PFSK-1 (cell line): ENCODE data around the gene KHDC4.

Experiments
- POLR2AphosphoS5 ChIP-seq: IDR thresholded peaks from 2 replicates; pipeline ENCODE4 v1.6.1; 2012; ENCODE audit warnings: low read depth, mild to moderate bottlenecking, control low read depth, low read length, moderate library complexity
- REST ChIP-seq, 2 experiments: IDR thresholded peaks; 2 replicates each; pipeline versions ENCODE4 v1.6.1 to v1.8.0; 2011 to 2012; ENCODE audit warnings: low read depth in 2 of 2, low read length in 2 of 2, control low read depth in 1 of 2, inconsistent platforms in 1 of 2, mild to moderate bottlenecking in 1 of 2, moderate library complexity in 1 of 2; ENCODE audit not compliant: insufficient read depth in 1 of 2
- SIN3A ChIP-seq: IDR thresholded peaks from 2 replicates; pipeline ENCODE4 v1.6.1; 2012; ENCODE audit warnings: mild to moderate bottlenecking, low read length, moderate library complexity, borderline replicate concordance; ENCODE audit not compliant: insufficient read depth

GRCh38 chr1:155929057-155929456 is 5.2 kb downstream of the KHDC4 start:
- TF ChIP-seq REST (IDR thresholded peaks at IDR 0.05; ENCODE audit: insufficient read depth in 1 of 2, low read depth in 2 of 2, low read length in 2 of 2) (no peak), POLR2AphosphoS5 (no peak), SIN3A (no peak)
